Hindlimb muscle (tissue), 1 donor: Measurements from ENCODE around the gene NAA30. TPM values are rescaled to one million over a fixed set of nuclear protein-coding genes. Genes with fewer than 3 reads are reported as not detected.
A peak's percentile ranks its signal among the peaks of the same experiment; 100 is the strongest.
"Not testable (repeated sequence)": the region's sequence is repeated elsewhere in the genome, so short reads cannot be mapped to it uniquely, and the experiment has no call there.

Experiments used
- DNase-seq: peaks from one replicate; pipeline ENCODE4 v3.0.0-alpha.2; 2013
- polyA plus RNA-seq: library from polyadenylated mRNA; unstranded; fragments of 120-200 nt; gene quantifications from one replicate; pipeline ENCODE4 v1.2.1, GENCODE V29; 2013; ENCODE audit not compliant: insufficient read length

Gene NAA30
- 26.7 TPM for polyA plus RNA-seq

GRCh38 chr14:57390037-57390805, at the start of gene NAA30:
NAA30 (plus strand) TSS chr14:57390586; CDS start chr14:57390958, 372 bp downstream.
- DNase-seq, result peak; percentile 93

GRCh38 chr14:57343545-57344297, 46.7 kb upstream of the NAA30 start:
- not testable (repeated sequence) for DNase-seq

GRCh38 chr14:57345106-57345505, 45.3 kb upstream of the NAA30 start:
- no peak for DNase-seq

- DNase-seq, result no peak
These were observed 43.6 kb upstream of the NAA30 start for GRCh38 chr14:57346741-57347140.

- DNase-seq, result no peak
These were observed 37.8 kb upstream of the NAA30 start for GRCh38 chr14:57352396-57353170.

GRCh38 chr14:57355081-57355800, 35.1 kb upstream of the NAA30 start:
- DNase-seq, result no peak

- DNase-seq, result no peak
These were observed 28.0 kb upstream of the NAA30 start for GRCh38 chr14:57362361-57362760.

GRCh38 chr14:57364659-57365450, 25.5 kb upstream of the NAA30 start:
- no peak for DNase-seq

- not testable (repeated sequence) for DNase-seq
These were observed 20.2 kb upstream of the NAA30 start for GRCh38 chr14:57370187-57370586.

GRCh38 chr14:57371013-57371412, 19.4 kb upstream of the NAA30 start:
- no peak for DNase-seq

- no peak for DNase-seq
These were observed 15.2 kb upstream of the NAA30 start for GRCh38 chr14:57375156-57375555.

GRCh38 chr14:57378661-57379060, 11.7 kb upstream of the NAA30 start:
- no peak for DNase-seq

GRCh38 chr14:57380935-57381334, 9.5 kb upstream of the NAA30 start:
- no peak for DNase-seq

- no peak for DNase-seq
These were observed 8.1 kb upstream of the NAA30 start for GRCh38 chr14:57382283-57382682.

GRCh38 chr14:57383125-57383745, 7.2 kb upstream of the NAA30 start:
- no peak for DNase-seq

- no peak for DNase-seq
These were observed 2.3 kb upstream of the NAA30 start for GRCh38 chr14:57388067-57388466.

- DNase-seq, result no peak
These were observed 745 bp upstream of the NAA30 start for GRCh38 chr14:57389646-57390036.

GRCh38 chr14:57390806-57391516, 575 bp downstream of the NAA30 start:
- peak; percentile 25 for DNase-seq

GRCh38 chr14:57391517-57392195, 1.3 kb downstream of the NAA30 start:
- DNase-seq, result no peak

GRCh38 chr14:57392830-57393229, 2.4 kb downstream of the NAA30 start:
- DNase-seq, result no peak
